Neural cell (in vitro differentiated cells): ENCODE results near the gene IRS2.

Source experiments
- CTCF ChIP-seq: fragments of 450-650 bp; IDR thresholded peaks from 2 replicates; pipeline ENCODE4 v1.5.1; 2014; ENCODE audit warnings: antibody characterized with exemption, mild to moderate bottlenecking, moderate library complexity; ENCODE audit not compliant: poor library complexity, severe bottlenecking
- POLR2AphosphoS5 ChIP-seq: IDR thresholded peaks from 2 replicates; pipeline ENCODE4 v1.6.1; 2012

GRCh38 chr13:109762791-109763190 is 23.6 kb downstream of the IRS2 start:
- TF ChIP-seq CTCF (no peak), POLR2AphosphoS5 (no peak)
